Esophagus squamous epithelium (tissue), 4 donors: Measurements from ENCODE around the gene ATM.

Source experiments
- CTCF ChIP-seq, 6 experiments: fragments of 450-650 bp in 4 of 6; fragments of 200-600 bp in 2 of 6; sonication (generic) in 2 of 6; IDR thresholded peaks; one replicate each; pipeline ENCODE4 v1.5.1; 2016 to 2019; ENCODE audit warnings: antibody characterized with exemption in 6 of 6, mild to moderate bottlenecking in 4 of 6, moderate library complexity in 4 of 6
- POLR2A ChIP-seq, 4 donors: fragments of 450-650 bp; IDR thresholded peaks; one replicate each; pipeline ENCODE4 v1.6.1; 2017; ENCODE audit warnings: antibody characterized with exemption in 4 of 4, mild to moderate bottlenecking in 4 of 4, moderate library complexity in 3 of 4

- TF ChIP-seq POLR2A (IDR thresholded peaks at IDR 0.05) (no peak), CTCF (IDR thresholded peaks at IDR 0.05) (no peak)
These were observed 118.1 kb downstream of the ATM start for GRCh38 chr11:108340973-108341372.
